B cell (primary cell): ENCODE measurements around the gene PDHB. TPM values are rescaled to one million over a fixed set of nuclear protein-coding genes. Genes with fewer than 3 reads are reported as not detected.

Experiments
- ATAC-seq: fragments of 200-7000 bp; cut with Tn5 transposase; one replicate; pipeline ENCODE4 v1.10.0; 2021; ENCODE audit warnings: low read depth, mild to moderate bottlenecking, moderate number of reproducible peaks, moderate library complexity
- CTCF ChIA-PET: fragments of 350-600 bp; sonication (Branson Sonifier 250); formaldehyde crosslinking; loops from one replicate; lab custom pipeline; 2021; ENCODE audit warnings: antibody characterized with exemption, inconsistent platforms; lab: Charles Lee
- POLR2A ChIA-PET: fragments of 350-600 bp; sonication (Branson Sonifier 250); formaldehyde crosslinking; loops from one replicate; lab custom pipeline; 2021; ENCODE audit warnings: antibody characterized with exemption; lab: Charles Lee
- DNase-seq: peaks from one replicate; pipeline ENCODE4 v3.0.0; 2013
- H2AFZ ChIP-seq: 2 replicates; pipeline ENCODE4 v1.6.1; 2012; ENCODE audit warnings: mild to moderate bottlenecking, low read depth, low read length; ENCODE audit not compliant: insufficient read depth, poor library complexity, severe bottlenecking
- H3K27ac ChIP-seq, 2 donors: 1 replicate in 1 of 2; 2 replicates in 1 of 2; pipeline ENCODE4 v1.5.1; 2012 to 2013; ENCODE audit warnings: low read length in 2 of 2, mild to moderate bottlenecking in 2 of 2, moderate library complexity in 1 of 2
- H3K27me3 ChIP-seq, 4 experiments: fragments of 200-600 bp in 1 of 4; sonication (generic) in 1 of 4; replicated peaks in 1 of 4; 1 replicate in 2 of 4; 2 replicates in 2 of 4; pipeline versions ENCODE4 v1.6.1 to v1.7.0; 2013 to 2016; ENCODE audit warnings: low read length in 3 of 4, mild to moderate bottlenecking in 2 of 4, mixed read lengths in 1 of 4, moderate library complexity in 1 of 4; ENCODE audit not compliant: insufficient read depth in 4 of 4, control insufficient read depth in 3 of 4; ENCODE audit errors: control extremely low read depth in 1 of 4
- H3K36me3 ChIP-seq, 2 experiments: replicated peaks in 1 of 2; 1 replicate in 1 of 2; 2 replicates in 1 of 2; pipeline versions ENCODE4 v1.6.1 to v1.7.1; 2013; ENCODE audit warnings: low read length in 1 of 2; ENCODE audit not compliant: insufficient read depth in 2 of 2, control insufficient read depth in 1 of 2; ENCODE audit errors: control extremely low read depth in 1 of 2, extremely low read depth in 1 of 2
- H3K4me1 ChIP-seq, 2 donors: fragments of 200-600 bp in 1 of 2; sonication (generic) in 1 of 2; 1 replicate in 1 of 2; 2 replicates in 1 of 2; pipeline versions ENCODE4 v1.5.1 to v1.6.1; 2013 to 2017; ENCODE audit warnings: low read length in 2 of 2; ENCODE audit not compliant: control insufficient read depth in 2 of 2, insufficient read depth in 2 of 2
- H3K4me2 ChIP-seq: replicated peaks from 2 replicates; pipeline ENCODE3; 2012; ENCODE audit warnings: mild to moderate bottlenecking, low read depth, low read length; ENCODE audit not compliant: poor library complexity, severe bottlenecking
- H3K4me3 ChIP-seq, 5 experiments: fragments of 200-600 bp in 1 of 5; sonication (generic) in 1 of 5; 1 replicate in 3 of 5; 2 replicates in 2 of 5; pipeline versions ENCODE4 v1.5.1 to v1.7.0; 2011 to 2016; ENCODE audit warnings: low read length in 4 of 5, mild to moderate bottlenecking in 4 of 5, low read depth in 2 of 5, control low read depth in 1 of 5, moderate library complexity in 1 of 5; ENCODE audit not compliant: insufficient read depth in 1 of 5; ENCODE audit errors: control extremely low read depth in 1 of 5, extremely low read depth in 1 of 5
- H3K79me2 ChIP-seq: fragments of 200-600 bp; sonication (generic); one replicate; pipeline ENCODE4 v1.6.0; 2016; ENCODE audit warnings: low read length; ENCODE audit not compliant: control insufficient read depth, insufficient read depth
- H3K9ac ChIP-seq: fragments of 200-600 bp; sonication (generic); 2 replicates; pipeline ENCODE4 v1.6.1; 2017; ENCODE audit warnings: mild to moderate bottlenecking, low read length, moderate library complexity
- H3K9me3 ChIP-seq, 3 donors: one replicate each; pipeline versions ENCODE4 v1.6.1 to v1.7.1; 2013; ENCODE audit warnings: low read length in 2 of 3; ENCODE audit not compliant: control insufficient read depth in 2 of 3, insufficient read depth in 1 of 3; ENCODE audit errors: control extremely low read depth in 1 of 3
- H4K20me1 ChIP-seq: 2 replicates; pipeline ENCODE4 v1.6.0; 2012; ENCODE audit warnings: mild to moderate bottlenecking, low read length; ENCODE audit not compliant: insufficient read depth, control insufficient read depth, poor library complexity, severe bottlenecking
- H3K27ac Mint-ChIP-seq: one replicate; pipeline ENCODE4 v1.8.0; 2021; ENCODE audit warnings: mixed read lengths
- H3K27me3 Mint-ChIP-seq: one replicate; pipeline ENCODE4 v1.8.0; 2021; ENCODE audit warnings: mixed read lengths
- H3K4me1 Mint-ChIP-seq: one replicate; pipeline ENCODE4 v1.8.0; 2021; ENCODE audit warnings: mixed read lengths
- H3K4me3 Mint-ChIP-seq: one replicate; pipeline ENCODE4 v1.8.0; 2021; ENCODE audit warnings: mixed read lengths
- H3K9me3 Mint-ChIP-seq: one replicate; pipeline ENCODE4 v1.8.0; 2022; ENCODE audit warnings: mixed read lengths; ENCODE audit not compliant: insufficient read depth
- CTCF ChIP-seq: fragments of 200-600 bp; IDR thresholded peaks from one replicate; pipeline ENCODE4 v1.8.0; 2022; ENCODE audit warnings: antibody characterized with exemption, mild to moderate bottlenecking
- EZH2 ChIP-seq: IDR thresholded peaks from 2 replicates; pipeline ENCODE4 v1.6.1; 2012; ENCODE audit warnings: borderline replicate concordance, low read depth, mild to moderate bottlenecking, moderate library complexity, low read length; ENCODE audit not compliant: insufficient read depth, poor library complexity, severe bottlenecking
- WGBS: methylation state at CpG from one replicate; pipeline ENCODE4 v1.1.5; 2013; ENCODE audit warnings: missing lambda C conversion rate; ENCODE audit not compliant: insufficient coverage; 5-methylcytosine and 5-hydroxymethylcytosine counted together
- intact Hi-C: fragments of 100-400 bp; cut with micrococcal nuclease; formaldehyde crosslinking; loops from one replicate; pipeline ENCODE4 v1.10.0; 2022
- polyA plus RNA-seq: library from polyadenylated mRNA; depleted of rRNA; stranded (reverse); fragments of >200 nt; gene quantifications from 2 replicates; pipeline ENCODE4 v1.2.3, GENCODE V29; 2012
- total RNA-seq, 2 donors: library from RNA; stranded (reverse); fragments of 120-200 nt in 1 of 2; gene quantifications; 1 replicate in 1 of 2; 2 replicates in 1 of 2; pipeline versions ENCODE4 v1.2.3 to v1.2.4, GENCODE V29; 2013 to 2022

Gene PDHB
- total and polyA plus RNA-seq, 2 donors (not counting 1 experiment from before 2014, with no cell fraction given) = 21.7 to 67.2 TPM

DNA sequence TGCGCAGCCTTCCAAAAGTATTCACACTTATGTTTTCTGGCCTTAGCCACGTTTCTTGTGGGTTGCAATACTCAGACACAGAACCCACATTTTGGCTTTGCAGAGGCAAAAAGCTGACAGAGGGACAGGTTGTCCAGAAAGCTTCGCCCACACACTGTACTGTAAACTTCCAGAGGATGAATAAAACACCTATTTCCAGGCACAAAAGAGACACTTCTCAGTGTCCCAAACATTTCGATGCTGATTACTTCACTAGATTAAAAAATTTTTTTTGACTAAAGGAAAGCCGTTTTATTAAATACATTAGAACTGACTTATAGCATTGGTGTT lies 30.3 kb upstream of the PDHB start:
- H3K4me3 ChIP-seq = peak overlapping the region in 1 of 5 experiments; percentile 35
- no peak overlapping the region for H3K9ac ChIP-seq
- TF ChIP-seq CTCF = no peak
- TF ChIP-seq EZH2 = no peak
- peak overlapping the region; percentile 50 for H3K4me2 ChIP-seq
- H3K9me3 Mint-ChIP-seq = no peaks in the 10 kb centered on the region
- CTCF ChIA-PET = interaction anchor here (0.6 to 1.8 kb wide), 15 partner anchors 8 to 962 kb away, joined by 3 to 8 read pairs (median 5); partner anchors contain the start of genes ACOX2 and KCTD6
- H3K4me1 ChIP-seq = peaks cover 7 to 9% of the 10 kb centered on the region in 2 donors
- H3K27me3 ChIP-seq = no peaks in the 10 kb centered on the region
- H2AFZ ChIP-seq = peak overlapping the region; percentile 52
- intact Hi-C loops = loop anchor here (1.0 kb wide), 2 partner anchors 27 to 68 kb away; no protein-coding TSS in a partner anchor
- H3K27ac Mint-ChIP-seq = no peak overlapping the region
- peaks cover 7% of the 10 kb centered on the region for H3K4me1 Mint-ChIP-seq
- H4K20me1 ChIP-seq = no peaks in the 10 kb centered on the region
- DNase-seq = no peak
- peak overlapping the region; percentile 54 for H3K4me3 Mint-ChIP-seq
- H3K36me3 ChIP-seq = no peaks in the 10 kb centered on the region
- H3K27ac ChIP-seq = no peak overlapping the region
- H3K9me3 ChIP-seq = peaks cover 0 to under 1% (median 0%) of the 10 kb centered on the region in 3 donors
- POLR2A ChIA-PET = no interaction called here
- H3K79me2 ChIP-seq = no peaks in the 10 kb centered on the region
- no peaks in the 10 kb centered on the region for H3K27me3 Mint-ChIP-seq
- no peak for ATAC-seq
- WGBS = 27% methylated on average over 3 of the region's 5 CpGs

GRCh38 chr3:58463181-58463941 lies 29.7 kb upstream of the PDHB start:
- TF ChIP-seq EZH2 = no peak
- TF ChIP-seq CTCF = peak; percentile 76
- no peaks in the 10 kb centered on the region for H3K79me2 ChIP-seq
- H4K20me1 ChIP-seq = no peaks in the 10 kb centered on the region
- peak overlapping the region; percentile 52 for H2AFZ ChIP-seq
- H3K27ac ChIP-seq = no peak overlapping the region
- no peak overlapping the region for H3K27ac Mint-ChIP-seq
- H3K9me3 Mint-ChIP-seq = no peaks in the 10 kb centered on the region
- peaks cover 7% of the 10 kb centered on the region for H3K4me1 Mint-ChIP-seq
- H3K4me3 Mint-ChIP-seq = peak overlapping the region; percentile 54
- POLR2A ChIA-PET = no interaction called here
- H3K36me3 ChIP-seq = no peaks in the 10 kb centered on the region
- H3K9me3 ChIP-seq = peaks cover 0 to 4% (median 0%) of the 10 kb centered on the region in 3 donors
- H3K4me2 ChIP-seq = peak overlapping the region; percentile 50
- intact Hi-C loops = loop anchor here (1.0 kb wide), 2 partner anchors 28 to 69 kb away; no protein-coding TSS in a partner anchor
- WGBS = 0% methylated on average over 7 of the region's 18 CpGs
- ATAC-seq (peak; percentile 90), DNase-seq (peak; percentile 67)
- no peaks in the 10 kb centered on the region for H3K27me3 Mint-ChIP-seq
- H3K27me3 ChIP-seq = no peaks in the 10 kb centered on the region
- CTCF ChIA-PET = interaction anchor here (0.6 to 1.8 kb wide), 16 partner anchors 9 to 962 kb away, joined by 3 to 8 read pairs (median 4); partner anchors contain the start of genes ACOX2 and KCTD6
- peak overlapping the region in 2 of 5 experiments; percentile 3 to 35 for H3K4me3 ChIP-seq
- peaks cover 7 to 9% of the 10 kb centered on the region in 2 donors for H3K4me1 ChIP-seq
- no peak overlapping the region for H3K9ac ChIP-seq
